Hepatocyte (in vitro differentiated cells): ENCODE data around the gene ECD. TPM values are rescaled to one million over a fixed set of nuclear protein-coding genes. Genes with fewer than 3 reads are reported as not detected.

ENCODE experiments used
- DNase-seq: peaks from one replicate; pipeline ENCODE4 v3.0.0-alpha.2; 2016; ENCODE audit warnings: low spot score
- H2AFZ ChIP-seq: fragments of 200-600 bp; sonication (generic); 2 replicates; pipeline ENCODE4 v1.6.0; 2016; ENCODE audit warnings: antibody characterized with exemption, mild to moderate bottlenecking
- H3K27ac ChIP-seq: fragments of 200-600 bp; sonication (generic); 2 replicates; pipeline ENCODE4 v1.5.1; 2016; ENCODE audit warnings: mild to moderate bottlenecking
- H3K27me3 ChIP-seq: fragments of 200-600 bp; sonication (generic); 2 replicates; pipeline ENCODE4 v1.6.1; 2016
- H3K36me3 ChIP-seq: fragments of 200-600 bp; sonication (generic); replicated peaks from 2 replicates; pipeline ENCODE4 v1.5.1; 2016; ENCODE audit warnings: low read depth; ENCODE audit not compliant: insufficient read depth
- H3K4me1 ChIP-seq: fragments of 200-600 bp; sonication (generic); 2 replicates; pipeline ENCODE4 v1.5.1; 2016; ENCODE audit warnings: mild to moderate bottlenecking, moderate library complexity; ENCODE audit not compliant: insufficient read depth
- H3K4me2 ChIP-seq: fragments of 200-600 bp; sonication (generic); 2 replicates; pipeline ENCODE4 v1.6.0; 2016
- H3K4me3 ChIP-seq: fragments of 200-600 bp; sonication (generic); 2 replicates; pipeline ENCODE4 v1.5.1; 2016; ENCODE audit warnings: mild to moderate bottlenecking
- H3K79me2 ChIP-seq: fragments of 200-600 bp; sonication (generic); 2 replicates; pipeline ENCODE4 v1.6.0; 2017; ENCODE audit warnings: mild to moderate bottlenecking
- H3K9me2 ChIP-seq: fragments of 200-600 bp; sonication (generic); replicated peaks from 2 replicates; pipeline ENCODE4 v1.6.0; 2017; ENCODE audit warnings: mild to moderate bottlenecking; ENCODE audit not compliant: insufficient read depth
- H3K9me3 ChIP-seq: fragments of 200-600 bp; sonication (generic); 2 replicates; pipeline ENCODE4 v1.5.1; 2016; ENCODE audit warnings: low read depth, mild to moderate bottlenecking
- H4K20me1 ChIP-seq: fragments of 200-600 bp; sonication (generic); 2 replicates; pipeline ENCODE4 v1.6.0; 2016; ENCODE audit warnings: mild to moderate bottlenecking; ENCODE audit not compliant: insufficient read depth, poor library complexity, severe bottlenecking
- CTCF ChIP-seq: fragments of 200-600 bp; sonication (generic); IDR thresholded peaks from 2 replicates; pipeline ENCODE4 v1.5.1; 2016; ENCODE audit warnings: antibody characterized with exemption, mild to moderate bottlenecking; ENCODE audit not compliant: poor library complexity
- EZH2 ChIP-seq: fragments of 200-600 bp; sonication (generic); IDR thresholded peaks from 2 replicates; pipeline ENCODE4 v1.6.1; 2016; ENCODE audit warnings: antibody characterized with exemption, mild to moderate bottlenecking, borderline replicate concordance
- EZH2phosphoT487 ChIP-seq: fragments of 200-600 bp; sonication (generic); IDR thresholded peaks from one replicate; pipeline ENCODE4 v1.6.1; 2018; ENCODE audit warnings: antibody characterized with exemption, mild to moderate bottlenecking, low read depth, moderate library complexity; ENCODE audit not compliant: unreplicated experiment, severe bottlenecking
- WGBS: methylation state at CpG from one replicate; pipeline ENCODE4 v1.1.6; 2016; ENCODE audit warnings: low lambda C conversion rate; ENCODE audit errors: missing lambda C conversion rate; 5-methylcytosine and 5-hydroxymethylcytosine counted together
- polyA plus RNA-seq: library from polyadenylated mRNA; unstranded; fragments of >200 nt; fragmentation: Nextera tagmentation; extraction: Ambion mirVana; gene quantifications from 2 replicates; pipeline ENCODE4 v1.2.1, GENCODE V29; 2016
- total RNA-seq: library from RNA; depleted of rRNA; stranded (reverse); fragments of >200 nt; gene quantifications from 2 replicates; pipeline ENCODE4 v1.2.3, GENCODE V29; 2014

Gene ECD
- total and polyA plus RNA-seq, 2 experiments from 2014 or later: 26.9 to 30.1 TPM

- no peaks in the 10 kb centered on the region for H3K9me2 ChIP-seq
- H3K27ac ChIP-seq: no peak overlapping the region
- no peaks in the 10 kb centered on the region for H3K9me3 ChIP-seq
- DNase-seq: no peak
- no peaks in the 10 kb centered on the region for H3K36me3 ChIP-seq
- TF ChIP-seq EZH2phosphoT487 (no peak), CTCF (no peak), EZH2 (no peak)
- H3K4me2 ChIP-seq: no peak overlapping the region
- H3K4me1 ChIP-seq: no peaks in the 10 kb centered on the region
- no peak overlapping the region for H2AFZ ChIP-seq
- no peak overlapping the region for H3K4me3 ChIP-seq
- 100% methylated on average over 1 of the region's 1 CpG for WGBS
- H3K79me2 ChIP-seq: no peaks in the 10 kb centered on the region
- H3K27me3 ChIP-seq: no peaks in the 10 kb centered on the region
- H4K20me1 ChIP-seq: no peaks in the 10 kb centered on the region
Observed at GRCh38 chr10:73205890-73206289, 38.1 kb upstream of the ECD start.

- 96% methylated on average over 3 of the region's 3 CpGs for WGBS
- TF ChIP-seq CTCF (no peak), EZH2 (no peak), EZH2phosphoT487 (no peak)
- Histone ChIP-seq H3K4me2 (no peak overlapping the region), H3K36me3 (no peaks in the 10 kb centered on the region), H3K79me2 (no peaks in the 10 kb centered on the region), H3K27ac (no peak overlapping the region), H4K20me1 (no peaks in the 10 kb centered on the region), H3K4me3 (no peak overlapping the region), H3K9me2 (no peaks in the 10 kb centered on the region), H3K4me1 (no peaks in the 10 kb centered on the region), H2AFZ (no peak overlapping the region), H3K27me3 (no peaks in the 10 kb centered on the region), H3K9me3 (no peaks in the 10 kb centered on the region)
- DNase-seq: no peak
Observed at GRCh38 chr10:73205081-73205480, 37.3 kb upstream of the ECD start.

DNA sequence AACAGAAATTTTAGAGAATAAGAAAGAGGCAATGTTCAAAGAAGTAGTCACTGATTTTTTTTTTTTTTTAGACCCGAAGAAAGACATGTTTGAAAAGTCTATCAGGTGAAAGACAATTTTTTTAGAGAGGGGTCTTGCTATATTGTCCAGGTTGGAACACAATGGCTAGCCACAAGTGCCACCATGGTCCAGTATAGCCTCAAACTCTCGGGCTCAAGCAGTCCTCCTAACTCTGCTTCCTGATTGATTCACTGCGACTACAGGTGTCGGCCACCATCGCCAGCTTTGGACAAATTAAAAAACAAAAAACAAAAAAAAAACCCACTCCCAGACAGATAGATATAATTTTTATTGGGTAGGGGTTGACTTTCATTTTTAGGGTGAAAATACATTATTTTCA lies 22.4 kb upstream of the ECD start:
- no peak overlapping the region for H3K27ac ChIP-seq
- TF ChIP-seq CTCF (no peak), EZH2phosphoT487 (no peak), EZH2 (no peak)
- H3K36me3 ChIP-seq: no peaks in the 10 kb centered on the region
- no peaks in the 10 kb centered on the region for H3K9me2 ChIP-seq
- H3K4me2 ChIP-seq: no peak overlapping the region
- no peak overlapping the region for H2AFZ ChIP-seq
- WGBS: 98% methylated on average over 5 of the region's 5 CpGs
- H3K9me3 ChIP-seq: no peaks in the 10 kb centered on the region
- H4K20me1 ChIP-seq: no peaks in the 10 kb centered on the region
- no peaks in the 10 kb centered on the region for H3K4me1 ChIP-seq
- no peak for DNase-seq
- no peaks in the 10 kb centered on the region for H3K79me2 ChIP-seq
- H3K4me3 ChIP-seq: no peak overlapping the region
- H3K27me3 ChIP-seq: no peaks in the 10 kb centered on the region

DNA sequence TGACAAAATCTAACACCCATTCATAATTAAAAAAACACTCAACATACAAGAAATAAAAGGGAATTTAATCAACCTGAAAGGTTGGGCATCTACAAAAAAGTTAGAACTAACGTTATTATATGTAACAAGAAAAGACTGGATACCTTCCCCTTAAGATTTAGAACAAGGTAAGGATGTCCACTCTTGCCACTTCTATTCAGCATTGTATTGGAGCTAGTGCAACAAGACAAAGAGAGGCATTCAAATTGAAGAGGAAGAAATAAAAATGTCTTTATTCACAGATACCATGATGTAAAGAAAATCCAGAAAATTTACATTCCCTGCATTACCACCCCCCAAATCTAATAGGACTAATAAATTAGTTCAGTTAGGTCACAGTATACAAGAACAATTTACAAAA lies 18.5 kb upstream of the ECD start:
- Histone ChIP-seq H3K79me2 (no peaks in the 10 kb centered on the region), H3K27ac (no peak overlapping the region), H3K9me2 (no peaks in the 10 kb centered on the region), H4K20me1 (no peaks in the 10 kb centered on the region), H3K36me3 (no peaks in the 10 kb centered on the region), H3K4me3 (no peak overlapping the region), H2AFZ (no peak overlapping the region), H3K4me2 (no peak overlapping the region), H3K4me1 (no peaks in the 10 kb centered on the region), H3K9me3 (no peaks in the 10 kb centered on the region), H3K27me3 (no peaks in the 10 kb centered on the region)
- no peak for TF ChIP-seq EZH2
- TF ChIP-seq CTCF: no peak
- no peak for TF ChIP-seq EZH2phosphoT487
- 91% methylated on average over 1 of the region's 1 CpG for WGBS
- no peak for DNase-seq
